ENCODE measurements around the gene BRPF1.
A peak's percentile ranks its signal among the peaks of the same experiment; 100 is the strongest.

BRPF1 gene

GRCh38 chr3:9732740-9733115 lies 1.2 kb downstream of the BRPF1 start:
- DNase-seq, result no peak

- DNase-seq, result peak in 1 of 2 donors; percentile 28
These were observed 5.3 kb downstream of the BRPF1 start for GRCh38 chr3:9736831-9737230.

- no peak for DNase-seq
These were observed 7.6 kb downstream of the BRPF1 start for GRCh38 chr3:9739181-9739580.

- DNase-seq, result no peak
These were observed 11.0 kb downstream of the BRPF1 start for GRCh38 chr3:9742560-9742959.

GRCh38 chr3:9743548-9743947 lies 12.0 kb downstream of the BRPF1 start:
- DNase-seq, result no peak

- DNase-seq, result no peak
These were observed 12.6 kb downstream of the BRPF1 start for GRCh38 chr3:9744162-9744561.

- DNase-seq, result no peak
These were observed 14.0 kb downstream of the BRPF1 start for GRCh38 chr3:9745521-9745920.

- no peak for DNase-seq
These were observed 14.8 kb downstream of the BRPF1 start for GRCh38 chr3:9746330-9746729.

GRCh38 chr3:9747267-9747666 lies 15.7 kb downstream of the BRPF1 start:
- no peak for DNase-seq

- no peak for DNase-seq
These were observed 16.5 kb downstream of the BRPF1 start for GRCh38 chr3:9748031-9748430.

GRCh38 chr3:9749296-9749644 lies 17.7 kb downstream of the BRPF1 start:
- DNase-seq, result no peak

- DNase-seq, result peak; percentile 94 to 97
These were observed 18.4 kb downstream of the BRPF1 start, which contains the start of gene OGG1 for GRCh38 chr3:9749645-9750555. Gene OGG1 (plus strand): TSS chr3:9749952. CDS start chr3:9750287, 335 bp downstream.

- DNase-seq, result no peak
These were observed 19.2 kb downstream of the BRPF1 start for GRCh38 chr3:9750556-9751411.

GRCh38 chr3:9754678-9755077 lies 23.1 kb downstream of the BRPF1 start:
- no peak for DNase-seq

- DNase-seq, result no peak
These were observed 25.9 kb downstream of the BRPF1 start for GRCh38 chr3:9757427-9757826.

GRCh38 chr3:9760779-9761505 lies 29.4 kb downstream of the BRPF1 start:
- DNase-seq, result no peak

GRCh38 chr3:9761919-9762318 lies 30.4 kb downstream of the BRPF1 start:
- no peak for DNase-seq

GRCh38 chr3:9762871-9763270 lies 31.3 kb downstream of the BRPF1 start:
- no peak for DNase-seq

- no peak for DNase-seq
These were observed 34.3 kb downstream of the BRPF1 start for GRCh38 chr3:9765865-9766264.

- no peak for DNase-seq
These were observed 35.9 kb downstream of the BRPF1 start for GRCh38 chr3:9767418-9767817.

- DNase-seq, result no peak
These were observed 36.7 kb downstream of the BRPF1 start for GRCh38 chr3:9768141-9768775.

GRCh38 chr3:9769012-9769411 lies 37.5 kb downstream of the BRPF1 start:
- no peak for DNase-seq

Data from hippocampal formation (tissue), 2 donors.